Neural crest cell (in vitro differentiated cells): ENCODE results near the gene INTS14. TPM values are rescaled to one million over a fixed set of nuclear protein-coding genes. Genes with fewer than 3 reads are reported as not detected.

Source experiments
- DNase-seq: peaks from one replicate; pipeline ENCODE4 v3.0.0; 2021; ENCODE audit warnings: low read depth, mixed read lengths, low spot score
- H3K27ac Mint-ChIP-seq: one replicate; pipeline ENCODE4 v1.8.0; 2021; ENCODE audit warnings: mild to moderate bottlenecking, mixed read lengths; ENCODE audit not compliant: unreplicated experiment
- H3K27me3 Mint-ChIP-seq: 2 replicates; pipeline ENCODE4 v1.8.0; 2021; ENCODE audit warnings: low read depth, mild to moderate bottlenecking, mixed read lengths
- H3K36me3 Mint-ChIP-seq: 2 replicates; pipeline ENCODE4 v1.8.0; 2021; ENCODE audit warnings: low read depth, mild to moderate bottlenecking, mixed read lengths
- H3K4me1 Mint-ChIP-seq: 2 replicates; pipeline ENCODE4 v1.8.0; 2021; ENCODE audit warnings: mixed read lengths
- H3K4me3 Mint-ChIP-seq: one replicate; pipeline ENCODE4 v1.8.0; 2021; ENCODE audit warnings: mild to moderate bottlenecking, mixed read lengths
- H3K9me3 Mint-ChIP-seq: 2 replicates; pipeline ENCODE4 v1.8.0; 2021; ENCODE audit warnings: mixed read lengths
- total RNA-seq: library from RNA; stranded (reverse); gene quantifications from 2 replicates; pipeline ENCODE4 v1.2.1, GENCODE V29; 2021
- TF ChIP-seq, protein P1 (sequence below): fragments of 200-600 bp; sonication (generic); conservative IDR thresholded peaks from 2 replicates; pipeline ENCODE4 v1.5.0; 2021; ENCODE audit warnings: antibody characterized with exemption, mild to moderate bottlenecking

The INTS14 gene
- total RNA-seq, 1 donor from 2014 or later, result 53.1 TPM

DNA sequence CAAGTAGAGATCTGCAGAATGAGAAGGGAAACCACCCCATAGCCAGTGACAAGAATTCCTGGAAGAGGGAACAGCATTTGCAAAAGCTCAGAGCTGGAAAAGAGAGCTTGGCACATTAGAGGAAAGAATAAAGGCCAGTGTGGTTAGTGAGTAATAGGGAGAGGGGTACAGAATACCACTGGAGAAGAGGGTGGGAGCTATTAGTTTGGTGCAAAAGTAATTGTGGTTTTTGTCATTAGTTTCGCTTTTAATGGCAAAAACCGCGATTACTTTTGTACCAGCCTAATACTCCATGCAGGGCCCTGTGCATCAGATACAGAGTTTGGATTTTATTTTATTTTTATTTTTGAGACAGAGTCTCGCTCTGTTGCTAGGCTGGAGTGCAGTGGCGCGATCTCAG, 20.6 kb upstream of the INTS14 start:
- TF ChIP-seq, protein P1, sequence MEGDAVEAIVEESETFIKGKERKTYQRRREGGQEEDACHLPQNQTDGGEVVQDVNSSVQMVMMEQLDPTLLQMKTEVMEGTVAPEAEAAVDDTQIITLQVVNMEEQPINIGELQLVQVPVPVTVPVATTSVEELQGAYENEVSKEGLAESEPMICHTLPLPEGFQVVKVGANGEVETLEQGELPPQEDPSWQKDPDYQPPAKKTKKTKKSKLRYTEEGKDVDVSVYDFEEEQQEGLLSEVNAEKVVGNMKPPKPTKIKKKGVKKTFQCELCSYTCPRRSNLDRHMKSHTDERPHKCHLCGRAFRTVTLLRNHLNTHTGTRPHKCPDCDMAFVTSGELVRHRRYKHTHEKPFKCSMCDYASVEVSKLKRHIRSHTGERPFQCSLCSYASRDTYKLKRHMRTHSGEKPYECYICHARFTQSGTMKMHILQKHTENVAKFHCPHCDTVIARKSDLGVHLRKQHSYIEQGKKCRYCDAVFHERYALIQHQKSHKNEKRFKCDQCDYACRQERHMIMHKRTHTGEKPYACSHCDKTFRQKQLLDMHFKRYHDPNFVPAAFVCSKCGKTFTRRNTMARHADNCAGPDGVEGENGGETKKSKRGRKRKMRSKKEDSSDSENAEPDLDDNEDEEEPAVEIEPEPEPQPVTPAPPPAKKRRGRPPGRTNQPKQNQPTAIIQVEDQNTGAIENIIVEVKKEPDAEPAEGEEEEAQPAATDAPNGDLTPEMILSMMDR, result no peak
- Mint-ChIP-seq H3K27me3 (no peaks in the 10 kb centered on the region), H3K27ac (no peak overlapping the region), H3K9me3 (no peaks in the 10 kb centered on the region), H3K36me3 (no peaks in the 10 kb centered on the region), H3K4me3 (no peak overlapping the region), H3K4me1 (no peaks in the 10 kb centered on the region)
- DNase-seq, result no peak

DNA sequence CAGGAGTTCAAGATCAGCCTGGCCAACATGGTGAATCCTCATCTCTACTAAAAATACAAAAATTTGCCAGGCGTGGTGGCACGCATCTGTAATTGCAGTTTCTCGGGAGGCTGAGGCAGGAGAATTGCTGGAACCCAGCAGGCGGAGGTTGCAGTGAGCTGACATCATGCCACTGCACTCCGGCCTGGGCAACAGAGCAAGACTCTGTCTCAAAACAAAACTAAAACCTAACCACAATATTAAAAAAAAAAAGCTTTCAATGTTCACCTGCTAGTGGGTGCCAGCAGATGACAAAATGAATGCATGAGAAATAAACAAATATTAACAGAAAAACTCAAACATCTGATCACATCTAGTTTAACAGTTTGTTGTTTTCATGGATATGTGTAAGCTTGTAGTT, 19.8 kb upstream of the INTS14 start:
- DNase-seq, result no peak
- Mint-ChIP-seq H3K4me3 (no peak overlapping the region), H3K27me3 (no peaks in the 10 kb centered on the region), H3K27ac (no peak overlapping the region), H3K36me3 (no peaks in the 10 kb centered on the region), H3K9me3 (no peaks in the 10 kb centered on the region), H3K4me1 (no peaks in the 10 kb centered on the region)
- TF ChIP-seq, protein P1, result no peak

DNA sequence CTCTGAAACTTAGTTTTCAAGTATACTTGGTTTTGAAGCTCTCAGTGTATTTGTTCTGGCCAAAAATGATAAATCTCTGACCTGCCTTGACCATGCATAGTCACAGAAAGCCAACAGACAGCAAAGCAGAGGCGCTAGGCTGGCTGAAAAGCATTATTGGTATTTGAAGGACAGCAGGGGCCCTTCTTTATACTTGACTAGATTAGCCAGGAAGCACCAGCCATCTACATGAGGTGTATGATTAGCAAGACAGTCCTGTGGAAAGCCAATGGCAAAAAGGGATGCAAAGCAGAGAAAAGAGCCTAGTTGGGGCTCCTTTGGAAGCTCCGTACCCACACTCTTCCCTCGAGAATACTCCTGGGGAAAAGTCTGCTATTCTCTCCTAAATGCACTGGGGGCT, 18.6 kb upstream of the INTS14 start:
- Mint-ChIP-seq H3K36me3 (no peaks in the 10 kb centered on the region), H3K4me3 (no peak overlapping the region), H3K9me3 (no peaks in the 10 kb centered on the region), H3K4me1 (no peaks in the 10 kb centered on the region), H3K27me3 (no peaks in the 10 kb centered on the region), H3K27ac (no peak overlapping the region)
- DNase-seq, result no peak
- TF ChIP-seq, protein P1, result no peak

DNA sequence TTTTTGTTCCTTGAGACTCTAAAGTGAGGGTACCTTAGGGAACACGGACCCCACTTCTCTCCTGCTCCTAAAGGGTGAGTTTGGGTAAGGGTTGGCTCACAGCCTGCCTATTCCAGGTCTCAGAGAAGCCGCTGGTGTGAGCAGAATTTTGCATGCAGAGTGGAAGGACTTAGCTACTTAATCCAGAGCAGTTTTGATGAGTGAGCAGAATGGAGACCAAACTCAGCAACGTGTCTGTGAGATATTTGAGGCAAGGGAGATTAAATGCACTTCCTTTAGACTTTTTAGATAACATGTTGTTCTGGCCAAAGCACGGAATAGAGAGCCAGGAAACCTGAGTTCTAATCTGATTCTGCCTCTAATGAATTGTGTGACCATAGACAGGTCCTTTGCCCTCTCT, 15.9 kb upstream of the INTS14 start:
- no peaks in the 10 kb centered on the region for H3K9me3 Mint-ChIP-seq

DNA sequence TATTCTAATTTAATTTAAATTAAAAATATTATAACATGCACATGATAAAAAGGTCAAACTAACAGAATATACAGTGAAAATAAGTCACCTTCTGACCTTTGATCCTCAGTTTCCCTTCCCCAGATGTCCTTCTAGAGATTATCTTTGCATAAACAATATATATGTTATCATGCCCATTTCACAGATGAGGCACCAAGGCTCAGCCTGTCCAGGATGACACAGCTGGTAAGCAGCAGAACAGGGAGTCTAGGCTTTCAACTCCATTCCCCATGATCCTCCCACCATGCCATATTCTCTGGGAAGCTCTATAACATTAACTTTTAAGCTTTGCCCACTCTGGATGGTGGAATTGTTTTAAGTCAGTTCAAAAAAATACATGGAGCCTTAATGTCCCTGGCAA, 12.2 kb upstream of the INTS14 start:
- TF ChIP-seq, protein P1, result no peak
- Mint-ChIP-seq H3K27me3 (no peaks in the 10 kb centered on the region), H3K4me3 (no peak overlapping the region), H3K9me3 (no peaks in the 10 kb centered on the region), H3K36me3 (no peaks in the 10 kb centered on the region), H3K27ac (no peak overlapping the region), H3K4me1 (no peaks in the 10 kb centered on the region)
- no peak for DNase-seq

More for the DNA sequence above, 15.9 kb upstream of the INTS14 start:
- Mint-ChIP-seq H3K4me3 (no peak overlapping the region), H3K4me1 (no peaks in the 10 kb centered on the region), H3K27ac (no peak overlapping the region), H3K36me3 (no peaks in the 10 kb centered on the region), H3K27me3 (no peaks in the 10 kb centered on the region)
- TF ChIP-seq, protein P1, result no peak
- DNase-seq, result no peak

DNA sequence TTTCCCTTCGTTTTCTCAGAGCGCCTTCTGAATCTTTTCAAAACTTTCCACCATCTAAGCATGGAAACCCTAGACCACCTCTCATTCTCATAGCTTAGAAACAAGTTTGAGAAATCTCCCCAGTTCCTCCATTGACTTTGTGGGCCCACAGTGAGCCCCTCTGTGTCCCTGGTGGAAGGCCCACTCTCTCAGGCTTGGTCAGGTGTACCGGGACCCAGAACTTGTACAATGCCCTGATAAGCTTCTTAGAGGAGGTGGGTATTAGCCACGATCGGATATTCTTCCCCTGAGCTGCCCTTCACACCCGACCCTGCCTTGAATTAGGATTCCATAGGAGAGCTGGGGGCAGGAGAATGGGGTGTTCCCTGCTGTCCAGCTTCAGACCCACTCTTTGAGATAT, 10.7 kb upstream of the INTS14 start, which contains the start of gene SLC24A1:
Gene SLC24A1 (plus strand): TSS at position 301 of the 400 bp plus-strand sequence. CDS start 2,143 bp downstream, outside the sequence.
- Mint-ChIP-seq H3K27ac (no peak within 1 kb of the TSS), H3K4me3 (no peak within 1 kb of the TSS), H3K4me1 (no peaks in the 10 kb centered on the region), H3K36me3 (no peaks in the 10 kb centered on the region), H3K9me3 (no peaks in the 10 kb centered on the region), H3K27me3 (no peaks in the 10 kb centered on the region)
- TF ChIP-seq, protein P1, result no peak
- no peak for DNase-seq
